GM12891 (cell line): Measurements from ENCODE around the gene MLH3.

Experiments
- DNase-seq: peaks from one replicate; pipeline ENCODE4 v3.0.0; 2011; ENCODE audit warnings: low spot score; ENCODE audit not compliant: insufficient read length
- FAIRE-seq: peaks from 2 replicates; lab custom pipeline; 2011; peaks lifted over from hg19 to GRCh38; lab: Jason Lieb, UNC
- PAX5 ChIP-seq: IDR thresholded peaks from 2 replicates; pipeline ENCODE4 v1.6.1; 2011; ENCODE audit warnings: low read length, moderate library complexity, mild to moderate bottlenecking; ENCODE audit not compliant: insufficient read depth, severe bottlenecking
- POLR2A ChIP-seq: IDR thresholded peaks from 2 replicates; pipeline ENCODE4 v1.6.1; 2011; ENCODE audit warnings: low read depth, low read length, control low read depth
- POLR2AphosphoS5 ChIP-seq: IDR thresholded peaks from 2 replicates; pipeline ENCODE4 v1.6.1; 2011; ENCODE audit warnings: low read depth, low read length, control low read depth
- POU2F2 ChIP-seq: IDR thresholded peaks from 2 replicates; pipeline ENCODE4 v1.6.1; 2011; ENCODE audit warnings: low read depth, mild to moderate bottlenecking, control low read depth, low read length, moderate library complexity
- SPI1 ChIP-seq: IDR thresholded peaks from 2 replicates; pipeline ENCODE4 v1.6.1; 2011; ENCODE audit warnings: low read depth, low read length, control low read depth
- TAF1 ChIP-seq: IDR thresholded peaks from 2 replicates; pipeline ENCODE4 v1.6.1; 2011; ENCODE audit warnings: low read depth, low read length, control low read depth

MLH3 gene

DNA sequence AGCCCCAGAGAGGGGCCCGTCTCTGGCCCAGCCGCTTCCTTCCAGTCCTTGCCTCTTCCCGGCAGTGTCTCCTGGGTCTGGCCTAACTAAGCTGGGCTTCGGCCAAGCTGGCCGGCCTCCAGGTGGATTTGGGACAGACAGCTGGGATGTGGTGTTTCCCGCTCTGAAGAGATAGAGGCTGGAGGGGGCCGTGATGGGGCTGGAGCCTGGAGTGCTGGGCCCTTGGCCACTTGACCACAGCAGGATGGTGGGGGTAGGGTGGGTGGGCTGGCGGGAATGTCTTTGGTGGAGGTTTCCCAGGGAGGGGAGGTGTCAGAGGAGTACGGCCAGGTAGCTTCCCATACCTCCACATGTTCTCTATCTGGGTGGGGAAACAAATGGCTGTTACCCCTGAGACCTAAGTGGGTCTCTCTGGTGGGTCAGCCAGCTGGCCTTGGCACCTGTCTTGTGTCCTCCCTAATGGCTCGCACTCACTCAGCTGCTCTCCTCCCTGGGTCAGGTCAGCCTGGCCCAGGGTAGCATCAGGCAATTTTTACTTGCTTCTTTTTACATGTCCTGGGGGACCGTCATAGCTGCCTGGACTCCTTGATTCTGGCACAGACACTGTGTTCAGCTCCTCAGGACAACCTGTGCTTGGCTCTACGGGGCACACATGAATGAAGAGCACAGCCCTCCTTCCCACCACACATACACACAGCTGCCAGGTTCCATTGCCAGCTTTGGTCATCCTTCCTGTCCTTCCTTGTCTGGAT is 76.0 kb downstream of the MLH3 start:
- DNase-seq (no peak), FAIRE-seq (no peak)
- TF ChIP-seq TAF1 (no peak), SPI1 (no peak), POLR2A (no peak), POU2F2 (no peak), POLR2AphosphoS5 (no peak), PAX5 (no peak)

DNA sequence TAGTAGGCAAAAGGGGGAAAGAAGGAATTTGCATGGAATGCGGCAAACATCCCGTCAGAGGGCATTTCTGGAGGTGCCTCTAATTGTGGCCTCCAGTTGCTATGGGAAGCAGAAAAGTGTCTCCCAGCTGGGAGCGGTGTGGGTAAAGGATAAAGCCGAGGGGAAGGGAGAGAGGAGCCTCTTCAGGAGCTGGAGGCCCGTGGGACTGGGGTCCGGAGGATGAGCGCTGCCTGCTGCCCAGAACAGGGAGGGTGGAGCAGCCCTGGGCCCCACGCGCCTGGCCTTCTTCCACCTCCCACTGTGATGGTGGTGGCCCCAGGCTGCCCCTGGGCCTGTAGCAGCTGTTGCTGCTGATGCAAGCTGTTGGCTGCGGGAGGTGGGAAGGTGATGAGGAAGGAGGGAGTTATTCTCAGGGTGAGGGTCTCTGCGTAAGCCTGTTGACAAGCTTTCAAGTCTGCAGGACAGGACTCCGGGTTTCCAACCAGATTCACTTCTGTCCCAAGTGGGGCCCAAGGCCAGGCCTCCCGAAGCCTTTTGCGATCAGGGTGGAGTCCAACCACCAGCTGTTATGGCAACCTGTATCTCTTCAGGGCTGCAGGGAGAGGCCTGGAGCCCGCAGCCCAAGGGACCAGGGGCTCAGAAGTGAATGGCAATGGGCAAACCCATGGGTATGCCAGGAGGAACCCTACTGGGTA is 76.8 kb downstream of the MLH3 start:
- no peak for FAIRE-seq
- TF ChIP-seq TAF1 = no peak
- no peak for TF ChIP-seq POLR2A
- no peak for TF ChIP-seq POLR2AphosphoS5
- TF ChIP-seq PAX5 = no peak
- no peak for TF ChIP-seq POU2F2
- TF ChIP-seq SPI1 = no peak
- no peak for DNase-seq

GRCh38 chr14:74973905-74974363 is 77.3 kb downstream of the MLH3 start:
- DNase-seq (no peak), FAIRE-seq (no peak)
- TF ChIP-seq POLR2A = no peak

DNA sequence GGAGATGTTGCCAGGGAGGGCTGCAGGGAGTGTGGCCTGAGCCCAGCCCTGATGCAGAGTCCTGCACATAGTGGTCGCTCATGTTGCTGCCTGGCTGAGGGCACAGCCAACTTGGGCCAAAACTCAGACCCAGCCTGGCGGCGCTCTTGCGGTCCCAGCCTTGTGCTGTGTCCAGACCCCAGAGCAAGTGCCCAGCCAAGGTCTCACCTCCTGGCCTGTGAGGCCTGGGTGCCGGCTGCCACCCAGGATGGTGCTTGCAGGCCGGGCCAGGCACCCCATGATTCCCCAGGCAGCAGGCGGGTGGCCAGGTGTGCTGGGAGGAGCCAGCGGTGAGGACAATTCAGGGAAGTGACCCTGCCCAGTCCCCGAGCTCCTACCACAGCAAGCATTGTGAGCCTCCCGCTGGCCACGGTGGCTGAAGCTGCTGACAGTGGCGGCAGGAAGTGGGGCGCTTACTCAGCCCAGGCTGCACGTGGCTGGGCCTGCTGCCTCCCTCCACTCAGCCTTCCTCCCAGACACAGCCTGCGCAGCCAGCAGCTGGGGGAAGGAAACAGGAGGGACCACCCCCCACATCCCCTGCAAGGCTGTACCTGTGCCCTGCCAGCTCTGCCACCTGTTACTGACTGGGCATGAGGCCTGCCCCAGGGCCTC is 78.1 kb downstream of the MLH3 start:
- TF ChIP-seq TAF1 (no peak), POLR2A (no peak), PAX5 (no peak), POU2F2 (no peak), POLR2AphosphoS5 (no peak), SPI1 (peak; percentile 17; the same call in 1 of the 2 replicates)
- FAIRE-seq = peak; percentile 88
- DNase-seq = peak; percentile 67

GRCh38 chr14:74968811-74969210 is 82.5 kb downstream of the MLH3 start:
- FAIRE-seq (no peak), DNase-seq (no peak)
- TF ChIP-seq POU2F2 (no peak), SPI1 (no peak), POLR2AphosphoS5 (no peak), POLR2A (no peak), TAF1 (no peak), PAX5 (no peak)

- DNase-seq (no peak), FAIRE-seq (no peak)
- TF ChIP-seq POLR2AphosphoS5 = no peak
- TF ChIP-seq SPI1 = no peak
- no peak for TF ChIP-seq TAF1
- TF ChIP-seq POU2F2 = no peak
- no peak for TF ChIP-seq PAX5
- no peak for TF ChIP-seq POLR2A
These were observed 85.6 kb downstream of the MLH3 start for GRCh38 chr14:74965486-74966153.

DNA sequence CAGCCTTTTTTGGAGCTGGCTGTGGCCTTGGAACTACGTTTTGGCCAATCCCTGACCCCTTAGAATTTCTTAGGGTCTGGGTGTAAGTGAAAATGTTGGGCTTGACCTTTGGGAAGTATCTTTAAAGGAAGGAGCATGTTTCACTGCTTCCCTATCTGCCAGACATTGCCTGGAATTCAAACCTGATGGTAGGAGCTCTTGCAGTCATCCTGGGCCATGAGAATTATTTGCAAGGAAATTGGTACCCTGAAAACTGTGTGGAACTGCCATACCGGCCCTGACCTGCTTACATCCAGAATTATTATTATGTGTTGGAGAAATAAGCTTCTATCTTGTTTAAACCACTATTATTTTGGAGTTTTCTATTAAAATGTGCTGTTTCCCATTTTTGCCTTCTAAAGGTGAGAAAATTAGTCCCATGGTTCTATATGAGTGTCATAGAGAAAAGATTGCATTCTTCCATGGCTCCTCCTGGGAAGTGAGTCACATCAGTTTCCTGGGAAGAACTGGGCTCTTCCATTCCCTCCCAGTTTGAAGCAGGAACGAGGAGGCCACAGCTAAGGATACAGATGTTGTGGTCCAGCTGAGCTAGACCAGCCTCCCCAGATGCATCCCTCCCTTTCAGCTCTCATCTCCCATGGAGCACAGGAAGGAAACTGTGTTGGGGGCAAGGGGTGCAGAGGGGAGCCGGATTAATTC is 86.3 kb downstream of the MLH3 start:
- no peak for TF ChIP-seq SPI1
- TF ChIP-seq POLR2AphosphoS5 = no peak
- no peak for TF ChIP-seq PAX5
- TF ChIP-seq POLR2A = no peak
- no peak for TF ChIP-seq TAF1
- DNase-seq = no peak
- no peak for FAIRE-seq
